ENCODE measurements around the gene GLG1.

DNA sequence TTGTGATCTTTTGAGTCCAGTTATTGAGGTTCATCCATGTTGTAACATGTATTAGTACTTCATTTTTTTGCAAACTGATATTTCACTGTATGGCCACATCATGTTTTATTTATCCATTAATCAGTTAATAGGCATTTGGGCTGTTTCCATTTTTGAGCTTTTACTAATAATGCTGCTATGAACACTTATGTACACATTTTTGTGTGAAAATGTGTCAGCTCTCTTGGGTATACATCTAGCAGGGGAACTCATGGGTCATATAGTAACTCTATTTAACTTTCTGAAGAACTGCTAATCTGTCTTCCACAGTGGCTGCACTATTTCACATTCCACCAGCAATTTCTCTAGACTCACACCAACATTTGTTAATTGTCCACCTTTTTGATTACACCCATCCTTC, 82.0 kb downstream of the GLG1 start:
- no peak for TF ChIP-seq CTCF (IDR thresholded peaks at IDR 0.05)
- no peak for TF ChIP-seq POLR2A (IDR thresholded peaks at IDR 0.05)
